Stimulated activated naive CD8-positive, alpha-beta T cell treated with anti-CD3 and anti-CD28 coated beads, Interleukin-15, amount 100 ng/mL, for 72 hours (primary cell): ENCODE measurements around the gene F2.
"Not testable (repeated sequence)": the region's sequence is repeated elsewhere in the genome, so short reads cannot be mapped to it uniquely, and the experiment has no call there.

Source experiments
- ATAC-seq: fragments of 150-1000 bp; cut with Tn5 transposase; 2 replicates; pipeline ENCODE4 v1.10.0; 2021; ENCODE audit warnings: mild to moderate bottlenecking, moderate library complexity
- DNase-seq, 2 donors: peaks; one replicate each; pipeline ENCODE4 v3.0.0; 2021 to 2022
- H3K27ac Mint-ChIP-seq, 2 donors: one replicate each; pipeline ENCODE4 v1.8.0; 2022; ENCODE audit warnings: mild to moderate bottlenecking in 2 of 2, mixed read lengths in 2 of 2, moderate library complexity in 2 of 2
- H3K27me3 Mint-ChIP-seq: one replicate; pipeline ENCODE4 v1.8.0; 2022; ENCODE audit warnings: mixed read lengths
- H3K4me1 Mint-ChIP-seq: one replicate; pipeline ENCODE4 v1.8.0; 2022; ENCODE audit warnings: mild to moderate bottlenecking, mixed read lengths
- H3K4me3 Mint-ChIP-seq, 2 donors: one replicate each; pipeline ENCODE4 v1.8.0; 2022; ENCODE audit warnings: mild to moderate bottlenecking in 2 of 2, mixed read lengths in 2 of 2, moderate library complexity in 1 of 2
- H3K9me3 Mint-ChIP-seq, 2 donors: one replicate each; pipeline ENCODE4 v1.8.0; 2022; ENCODE audit warnings: mixed read lengths in 2 of 2

Gene F2

DNA sequence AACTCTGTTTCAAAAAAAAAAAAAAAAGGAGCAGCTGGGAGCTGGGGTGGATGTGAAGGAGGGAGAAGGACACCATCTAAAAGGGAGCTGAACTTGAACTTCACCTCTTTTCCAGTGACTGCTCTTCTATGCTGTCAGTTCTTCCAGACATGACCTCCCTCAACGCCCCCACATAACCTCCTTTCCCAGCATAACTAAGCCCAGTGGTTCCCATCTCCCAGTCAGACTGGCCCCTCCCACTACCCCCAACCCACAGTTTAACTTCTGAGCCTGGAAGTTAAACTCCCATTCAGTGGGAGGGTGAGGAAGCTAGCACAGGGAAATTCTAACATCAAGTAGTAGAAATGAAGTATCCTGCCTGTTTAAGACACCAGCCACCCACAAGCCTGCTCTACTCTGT, 20.4 kb upstream of the F2 start:
- Mint-ChIP-seq H3K27ac (peak overlapping the region; percentile 25 to 42), H3K27me3 (no peaks in the 10 kb centered on the region), H3K4me3 (peak overlapping the region; percentile 26 to 98), H3K9me3 (no peaks in the 10 kb centered on the region), H3K4me1 (peaks cover 56% of the 10 kb centered on the region)
- DNase-seq (no peak), ATAC-seq (no peak)

DNA sequence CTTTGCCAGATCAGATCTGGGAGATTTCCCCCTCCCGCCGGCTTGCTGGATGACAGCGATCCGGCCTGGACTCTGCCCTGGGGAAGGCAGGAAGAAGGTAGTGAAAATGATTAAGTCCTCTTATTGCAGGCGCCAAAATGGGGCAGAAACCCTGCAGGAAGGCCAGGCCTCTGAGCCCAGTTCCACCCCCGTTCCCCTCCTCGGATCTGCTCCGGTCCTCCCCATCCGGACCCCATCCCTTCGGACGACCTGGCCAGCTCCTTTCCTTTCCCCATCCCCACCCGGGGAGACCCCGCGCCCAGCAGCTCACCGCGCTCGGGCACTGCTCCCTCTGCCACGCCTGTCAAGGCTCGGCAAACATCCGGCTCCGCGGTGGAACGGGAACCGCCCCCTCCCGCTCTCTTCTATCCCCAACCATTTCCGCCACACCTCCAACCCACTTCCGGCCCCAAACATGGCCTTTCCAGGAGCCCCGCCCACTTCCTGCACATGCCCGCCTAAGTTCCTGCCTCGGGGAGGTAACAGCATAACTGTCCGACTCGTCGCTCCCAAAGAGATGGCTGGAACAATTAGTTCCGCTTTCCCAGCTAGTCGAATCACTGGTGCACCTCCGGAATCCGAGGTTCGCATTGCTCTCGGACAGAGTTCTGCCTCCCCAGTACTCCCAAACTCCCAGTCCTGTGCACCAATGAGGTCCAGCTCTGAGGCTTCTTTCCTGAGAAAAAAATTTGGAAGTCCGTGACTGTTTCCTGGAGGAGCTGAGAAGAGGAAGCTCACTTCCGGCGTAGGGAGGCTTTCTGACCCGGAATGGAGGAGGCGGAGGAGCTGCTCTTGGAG, 18.6 kb upstream of the F2 start, which contains the start of the genes ARHGAP1 and ZNF408:
TSS of gene ARHGAP1 (minus strand) at position 379 of the 837 bp plus-strand sequence. CDS start 4,512 bp downstream, outside the sequence.
TSS of gene ZNF408 (plus strand) at position 791 of the 837 bp plus-strand sequence. CDS start at position 808, 17 bp downstream.
- peak; percentile 98 to 99 for DNase-seq
- H3K27ac Mint-ChIP-seq, result peak within 1 kb of the TSS; percentile 98
- H3K4me3 Mint-ChIP-seq, result peak within 1 kb of the TSS; percentile 93 to 98
- H3K4me1 Mint-ChIP-seq, result peaks cover 51% of the 10 kb centered on the region
- ATAC-seq, result peak; percentile 94
- no peaks in the 10 kb centered on the region for H3K27me3 Mint-ChIP-seq
- H3K9me3 Mint-ChIP-seq, result no peaks in the 10 kb centered on the region

DNA sequence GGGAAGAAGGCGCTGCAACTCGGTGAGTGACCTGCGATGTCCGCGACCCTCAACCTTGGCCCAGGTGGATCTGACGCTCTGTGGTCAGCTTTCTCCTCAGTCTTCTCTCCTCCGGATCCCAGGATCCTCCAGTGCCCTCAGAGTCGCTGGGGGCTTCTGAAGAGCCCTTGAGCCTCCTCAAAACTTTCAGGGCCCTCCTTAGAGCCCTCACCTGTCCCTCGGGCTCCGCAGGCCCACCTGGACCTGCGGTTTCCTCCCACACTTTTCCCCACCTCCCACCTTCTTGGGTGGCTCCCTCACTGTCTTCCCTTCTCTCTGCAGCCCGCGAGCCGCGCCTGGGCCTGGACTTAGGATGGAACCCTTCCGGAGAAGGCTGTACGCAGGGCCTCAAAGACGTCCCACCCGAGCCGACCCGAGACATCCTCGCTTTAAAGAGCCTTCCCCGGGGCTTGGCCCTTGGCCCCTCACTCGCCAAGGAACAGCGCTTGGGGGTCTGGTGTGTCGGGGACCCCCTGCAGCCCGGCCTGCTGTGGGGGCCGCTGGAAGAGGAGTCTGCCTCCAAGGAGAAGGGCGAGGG, 17.8 kb upstream of the F2 start:
- peaks cover 46% of the 10 kb centered on the region for H3K4me1 Mint-ChIP-seq
- peak overlapping the region; percentile 98 for H3K27ac Mint-ChIP-seq
- no peaks in the 10 kb centered on the region for H3K9me3 Mint-ChIP-seq
- ATAC-seq (no peak), DNase-seq (peak in 1 of 2 donors; percentile 19)
- no peaks in the 10 kb centered on the region for H3K27me3 Mint-ChIP-seq
- H3K4me3 Mint-ChIP-seq, result peak overlapping the region; percentile 93 to 98

DNA sequence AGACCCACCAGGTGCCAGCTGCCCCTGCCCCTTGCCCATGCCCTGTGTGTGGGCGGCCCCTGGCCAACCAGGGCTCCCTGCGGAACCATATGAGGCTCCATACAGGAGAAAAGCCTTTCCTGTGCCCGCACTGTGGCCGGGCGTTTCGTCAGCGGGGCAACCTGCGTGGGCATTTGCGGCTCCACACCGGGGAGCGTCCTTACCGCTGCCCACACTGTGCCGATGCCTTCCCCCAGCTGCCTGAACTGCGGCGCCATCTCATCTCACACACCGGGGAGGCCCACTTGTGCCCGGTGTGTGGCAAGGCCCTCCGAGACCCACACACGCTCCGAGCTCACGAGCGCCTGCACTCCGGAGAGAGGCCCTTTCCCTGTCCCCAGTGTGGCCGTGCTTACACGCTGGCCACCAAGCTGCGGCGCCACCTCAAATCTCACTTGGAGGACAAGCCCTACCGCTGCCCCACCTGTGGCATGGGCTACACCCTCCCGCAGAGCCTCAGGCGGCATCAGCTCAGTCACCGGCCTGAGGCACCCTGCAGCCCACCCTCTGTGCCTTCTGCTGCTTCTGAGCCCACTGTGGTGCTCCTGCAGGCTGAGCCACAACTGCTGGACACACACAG, 13.8 kb upstream of the F2 start:
- H3K27me3 Mint-ChIP-seq, result no peaks in the 10 kb centered on the region
- no peak for ATAC-seq
- no peak overlapping the region for H3K27ac Mint-ChIP-seq
- DNase-seq, result no peak
- H3K4me1 Mint-ChIP-seq, result peaks cover 28% of the 10 kb centered on the region
- no peak overlapping the region for H3K4me3 Mint-ChIP-seq
- H3K9me3 Mint-ChIP-seq, result no peaks in the 10 kb centered on the region

DNA sequence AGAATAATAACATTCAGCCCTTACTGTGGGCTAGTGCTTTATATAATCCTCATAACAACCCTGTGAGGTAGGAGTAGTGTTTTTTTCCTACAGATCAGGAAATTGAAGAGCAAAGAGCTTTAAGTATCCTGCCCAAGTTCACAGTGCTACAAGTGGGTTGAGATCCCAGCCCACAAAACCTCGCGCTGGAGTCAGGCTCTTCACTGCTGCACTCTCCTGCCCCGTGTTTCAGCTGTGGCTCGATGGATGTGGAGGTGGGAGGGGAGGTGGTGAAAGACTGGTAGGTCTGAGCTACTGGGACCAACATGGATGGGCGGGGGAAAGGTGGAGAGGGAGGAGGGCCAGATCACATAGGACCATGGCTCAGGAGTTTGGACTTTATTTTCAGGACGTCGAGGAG, 12.1 kb upstream of the F2 start:
- Mint-ChIP-seq H3K4me1 (peaks cover 20% of the 10 kb centered on the region), H3K9me3 (no peaks in the 10 kb centered on the region), H3K27ac (peak overlapping the region in 1 of 2 donors; percentile 18), H3K4me3 (no peak overlapping the region), H3K27me3 (no peaks in the 10 kb centered on the region)
- DNase-seq, result no peak
- peak; percentile 16 for ATAC-seq

DNA sequence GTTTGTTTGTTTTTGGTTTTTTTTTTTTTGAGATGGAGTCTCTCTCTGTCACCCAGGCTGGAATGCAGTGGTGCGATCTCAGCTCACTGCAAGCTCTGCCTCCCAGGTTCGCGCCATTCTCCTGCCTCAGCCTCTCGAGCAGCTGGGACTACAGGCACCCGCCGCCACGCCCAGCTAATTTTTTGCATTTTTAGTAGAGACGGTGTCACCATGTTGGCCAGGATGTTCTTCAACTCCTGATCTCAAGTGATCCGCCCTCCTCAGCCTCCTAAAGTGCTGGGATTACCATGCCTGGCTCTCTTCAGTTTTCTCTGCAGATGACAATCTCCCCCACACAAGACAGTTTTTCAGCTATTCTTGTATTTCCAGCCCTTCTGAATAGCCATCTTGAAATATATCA, 9.7 kb upstream of the F2 start:
- not testable (repeated sequence) for ATAC-seq, H3K4me3 Mint-ChIP-seq, H3K4me1 Mint-ChIP-seq, H3K27ac Mint-ChIP-seq, H3K27me3 Mint-ChIP-seq, H3K9me3 Mint-ChIP-seq, DNase-seq

DNA sequence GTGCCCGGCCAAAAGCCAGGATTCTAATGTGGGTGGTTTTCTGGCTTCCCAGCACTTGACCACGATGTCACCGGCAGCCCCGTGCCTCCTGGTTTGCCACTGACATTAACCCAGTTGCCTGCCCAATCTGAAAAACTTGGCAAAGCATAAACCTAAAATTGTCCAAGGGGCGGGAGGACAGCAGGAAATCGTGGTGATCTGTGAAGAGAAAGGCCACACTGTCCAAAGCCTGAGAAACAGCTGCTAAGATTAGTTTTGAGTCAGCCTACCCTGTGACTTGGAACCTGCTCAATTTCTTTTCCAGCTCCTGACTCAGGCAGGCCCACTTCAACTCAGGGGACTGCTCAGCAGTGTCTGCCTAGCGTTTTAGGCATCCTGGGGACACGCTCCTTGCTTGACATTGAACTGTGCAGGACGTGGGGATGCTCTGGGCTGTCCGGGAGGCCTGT, 8.2 kb upstream of the F2 start:
- Mint-ChIP-seq H3K9me3 (no peaks in the 10 kb centered on the region), H3K4me1 (peaks cover 6% of the 10 kb centered on the region), H3K27ac (peak overlapping the region in 1 of 2 donors; percentile 27), H3K27me3 (no peaks in the 10 kb centered on the region), H3K4me3 (no peak overlapping the region)
- DNase-seq, result no peak
- ATAC-seq, result no peak

DNA sequence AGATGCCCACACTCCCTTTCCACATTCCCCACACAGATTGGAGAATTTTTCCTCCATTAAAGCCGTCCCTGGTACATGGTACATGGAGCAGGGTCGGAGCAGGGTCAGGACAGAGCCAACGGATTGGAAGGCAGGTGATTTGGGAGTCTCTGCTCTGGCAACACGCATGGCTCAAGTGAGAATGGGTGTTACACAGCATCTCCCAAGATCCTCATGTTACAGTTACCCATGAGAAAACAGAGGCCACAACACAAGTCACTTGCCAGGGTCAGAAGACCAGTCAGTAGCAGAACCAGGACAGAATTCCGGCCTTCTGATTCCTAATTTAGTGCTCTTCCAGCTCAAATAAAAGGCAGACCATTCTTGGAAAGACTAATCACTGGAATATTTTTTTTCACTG, 7.7 kb upstream of the F2 start:
- no peaks in the 10 kb centered on the region for H3K27me3 Mint-ChIP-seq
- DNase-seq (no peak), ATAC-seq (no peak)
- H3K9me3 Mint-ChIP-seq, result no peaks in the 10 kb centered on the region
- no peak overlapping the region for H3K27ac Mint-ChIP-seq
- peaks cover 6% of the 10 kb centered on the region for H3K4me1 Mint-ChIP-seq
- H3K4me3 Mint-ChIP-seq, result no peak overlapping the region

DNA sequence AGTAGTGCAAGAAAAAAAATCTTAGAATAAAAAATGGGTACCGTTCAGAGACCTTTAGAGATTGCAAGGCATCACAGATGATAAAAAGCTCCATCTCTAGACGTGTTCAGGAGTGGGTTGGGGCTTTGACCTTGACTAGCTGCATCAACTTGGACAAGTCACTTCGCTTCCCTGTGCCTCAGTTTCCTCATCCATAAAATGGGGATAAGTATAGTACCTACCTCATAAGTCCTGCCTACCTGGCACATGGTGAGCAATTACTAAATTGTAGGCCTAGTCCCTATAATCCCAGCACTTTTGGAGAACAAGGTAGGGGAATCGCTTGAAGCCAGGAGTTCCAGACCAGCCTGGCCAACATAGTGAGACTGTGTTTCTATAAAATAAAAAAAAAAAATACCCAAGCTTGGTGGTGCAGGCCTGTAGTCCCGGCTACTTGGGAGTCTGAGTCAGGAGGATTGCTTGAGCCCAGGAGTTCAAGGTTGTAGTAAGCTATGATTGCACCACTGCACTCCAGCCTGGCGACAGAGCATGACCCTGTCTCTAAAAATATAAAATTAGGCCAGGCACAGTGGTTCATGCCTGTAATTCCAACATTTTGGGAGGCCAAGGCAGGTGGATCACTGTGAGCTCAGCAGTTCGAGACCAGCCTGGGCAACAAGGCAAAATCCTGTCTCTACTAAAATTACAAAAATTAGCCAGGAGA, 6.0 kb upstream of the F2 start:
- no peaks in the 10 kb centered on the region for H3K9me3 Mint-ChIP-seq
- H3K4me1 Mint-ChIP-seq, result no peaks in the 10 kb centered on the region
- DNase-seq, result no peak
- ATAC-seq, result no peak
- no peak overlapping the region for H3K27ac Mint-ChIP-seq
- H3K27me3 Mint-ChIP-seq, result no peaks in the 10 kb centered on the region
- no peak overlapping the region for H3K4me3 Mint-ChIP-seq

DNA sequence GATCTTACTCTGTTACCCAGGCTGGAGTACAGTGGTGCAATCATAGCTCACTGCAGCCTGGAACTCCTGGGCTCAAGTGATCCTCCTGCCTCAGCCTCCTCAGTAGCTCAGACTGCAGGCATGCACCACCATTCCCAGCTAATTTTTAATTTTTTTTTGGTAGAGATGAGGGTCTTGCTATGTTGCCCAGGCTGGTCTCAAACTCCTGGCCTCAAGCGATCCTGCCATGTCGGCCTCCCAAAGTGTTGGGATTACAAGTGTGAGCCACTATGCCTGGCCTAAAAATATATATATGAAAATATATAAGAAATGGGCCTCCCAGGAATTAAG, 1.2 kb upstream of the F2 start:
- H3K27ac Mint-ChIP-seq, DNase-seq, H3K4me3 Mint-ChIP-seq, H3K9me3 Mint-ChIP-seq, ATAC-seq, H3K27me3 Mint-ChIP-seq: not testable (repeated sequence)
- H3K4me1 Mint-ChIP-seq, result peaks cover 10% of the 10 kb centered on the region

DNA sequence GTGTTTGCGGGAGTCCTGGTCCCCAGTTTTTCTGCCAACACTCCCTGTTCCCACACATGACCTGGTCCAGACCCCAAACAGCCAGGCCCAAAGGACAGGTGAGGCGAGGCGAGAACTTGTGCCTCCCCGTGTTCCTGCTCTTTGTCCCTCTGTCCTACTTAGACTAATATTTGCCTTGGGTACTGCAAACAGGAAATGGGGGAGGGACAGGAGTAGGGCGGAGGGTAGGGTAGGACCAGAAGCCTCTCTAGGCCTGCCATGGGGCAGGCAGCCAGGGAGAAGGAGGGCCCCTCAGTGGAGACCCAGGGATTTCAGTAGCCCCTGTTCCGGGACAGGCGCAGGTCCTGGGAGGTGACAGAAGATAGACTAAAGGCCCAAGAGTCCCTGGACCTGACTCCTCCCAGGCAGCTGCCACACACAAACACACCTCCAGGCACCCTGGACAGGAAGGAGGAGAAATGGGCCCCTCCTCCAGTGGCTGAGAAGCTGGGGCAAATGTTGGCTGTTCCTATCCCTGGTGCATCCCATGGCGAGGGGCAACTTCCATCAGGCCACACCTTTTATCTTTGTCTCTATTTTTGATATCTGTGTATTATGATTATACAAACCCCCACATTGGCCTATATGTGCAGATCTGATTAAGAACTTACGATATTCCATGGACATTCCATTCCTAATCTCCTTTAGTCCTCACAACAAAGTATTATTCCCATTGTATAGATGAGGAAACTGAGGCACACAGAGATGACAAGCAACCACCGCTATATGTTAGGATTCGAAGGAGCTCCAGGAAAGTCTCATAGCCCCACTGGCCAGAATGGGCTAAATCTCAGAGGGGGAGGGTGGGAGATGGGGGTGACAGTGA, 626 bp upstream of the F2 start:
- Mint-ChIP-seq H3K4me3 (no peak overlapping the region), H3K27ac (peak overlapping the region in 1 of 2 donors; percentile 57), H3K27me3 (no peaks in the 10 kb centered on the region), H3K9me3 (no peaks in the 10 kb centered on the region), H3K4me1 (peaks cover 10% of the 10 kb centered on the region)
- no peak for ATAC-seq
- no peak for DNase-seq

DNA sequence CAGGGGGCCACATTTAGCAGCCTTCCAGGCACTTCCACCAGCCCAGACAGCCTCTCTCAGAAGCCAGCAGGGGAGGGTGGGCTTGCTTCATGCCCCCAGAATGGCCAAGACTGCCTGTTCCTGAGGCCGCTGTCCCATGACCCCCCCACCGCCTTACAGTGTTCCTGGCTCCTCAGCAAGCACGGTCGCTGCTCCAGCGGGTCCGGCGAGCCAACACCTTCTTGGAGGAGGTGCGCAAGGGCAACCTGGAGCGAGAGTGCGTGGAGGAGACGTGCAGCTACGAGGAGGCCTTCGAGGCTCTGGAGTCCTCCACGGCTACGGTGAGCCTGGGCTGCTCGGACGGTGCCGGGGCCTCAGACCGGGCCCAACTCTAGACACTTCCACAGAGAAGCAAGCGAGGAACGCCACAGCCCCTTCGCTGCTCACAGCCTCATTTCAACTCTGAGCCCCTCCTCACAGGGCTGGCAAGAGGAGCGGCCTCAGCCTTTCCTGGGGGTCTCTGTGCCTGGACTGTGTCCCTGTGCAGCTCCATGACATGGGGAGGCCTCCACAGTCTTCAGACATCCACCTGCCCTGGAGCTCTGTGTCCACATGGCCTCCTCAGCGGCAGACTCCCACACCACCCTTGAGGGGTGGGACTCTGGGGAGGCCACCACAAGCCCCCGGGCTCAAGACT, 668 bp downstream of the F2 start:
- peak; percentile 40 for ATAC-seq
- no peaks in the 10 kb centered on the region for H3K9me3 Mint-ChIP-seq
- DNase-seq, result no peak
- peak overlapping the region in 1 of 2 donors; percentile 48 for H3K27ac Mint-ChIP-seq
- peaks cover 10% of the 10 kb centered on the region for H3K4me1 Mint-ChIP-seq
- no peaks in the 10 kb centered on the region for H3K27me3 Mint-ChIP-seq
- no peak overlapping the region for H3K4me3 Mint-ChIP-seq

DNA sequence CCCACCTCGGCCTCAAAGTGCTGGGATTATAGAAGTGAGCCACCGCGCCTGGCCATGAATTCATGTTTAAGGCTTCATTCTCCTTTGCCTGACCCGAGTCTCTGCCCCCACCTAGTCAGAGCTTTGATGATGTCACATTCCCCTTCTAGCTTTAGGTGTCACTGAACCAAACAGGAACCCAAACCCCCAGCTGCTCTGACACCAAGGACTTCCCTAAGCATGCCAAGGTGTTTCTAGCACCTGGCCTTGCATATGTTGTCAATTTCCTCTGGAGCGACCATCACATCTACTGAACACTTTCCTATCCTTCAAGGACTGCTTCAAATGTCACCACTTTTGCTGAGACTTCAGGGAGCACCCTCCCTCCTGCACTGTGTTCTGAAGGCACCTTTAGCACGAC, 2.3 kb downstream of the F2 start:
- no peak overlapping the region for H3K27ac Mint-ChIP-seq
- ATAC-seq, result no peak

DNA sequence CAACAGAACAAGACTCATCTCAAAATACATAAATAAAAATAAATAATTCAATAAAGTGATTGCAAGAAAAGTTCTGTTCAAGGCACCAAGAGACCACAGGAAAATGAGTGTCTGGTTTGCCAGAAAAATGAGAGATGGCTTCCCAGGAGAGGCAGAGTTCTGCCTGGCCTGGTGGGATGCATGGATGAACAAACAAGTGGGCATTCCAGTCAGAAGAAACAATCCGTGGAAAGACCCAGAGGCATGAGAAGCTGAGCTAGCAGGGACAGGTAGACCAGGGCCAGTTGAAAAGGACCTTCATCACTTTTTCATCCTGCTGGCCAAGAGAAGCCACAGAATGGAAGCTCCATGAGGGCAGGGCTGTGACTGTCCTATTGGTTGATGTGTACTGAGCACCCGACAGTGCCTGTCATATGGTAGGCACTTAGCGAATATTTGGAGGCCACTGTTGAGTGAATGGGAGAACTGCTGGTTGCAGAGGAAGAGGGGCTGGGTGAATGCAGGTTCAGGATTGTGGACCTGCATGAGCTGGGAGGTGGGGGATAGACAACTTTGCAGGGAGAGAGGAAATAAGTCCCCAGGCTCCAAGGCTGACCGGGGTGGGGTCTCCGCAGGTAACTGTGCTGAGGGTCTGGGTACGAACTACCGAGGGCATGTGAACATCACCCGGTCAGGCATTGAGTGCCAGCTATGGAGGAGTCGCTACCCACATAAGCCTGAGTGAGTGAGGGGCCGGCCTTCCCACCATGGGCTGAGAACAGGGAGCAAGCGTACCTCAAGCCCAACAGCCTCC, 3.7 kb downstream of the F2 start:
- H3K4me3 Mint-ChIP-seq, result no peak overlapping the region
- no peaks in the 10 kb centered on the region for H3K9me3 Mint-ChIP-seq
- DNase-seq (no peak), ATAC-seq (no peak)
- H3K4me1 Mint-ChIP-seq, result peaks cover 10% of the 10 kb centered on the region
- H3K27ac Mint-ChIP-seq, result peak overlapping the region in 1 of 2 donors; percentile 9
- no peaks in the 10 kb centered on the region for H3K27me3 Mint-ChIP-seq

More for the DNA sequence above, 2.3 kb downstream of the F2 start:
- Mint-ChIP-seq H3K4me1 (peaks cover 10% of the 10 kb centered on the region), H3K9me3 (no peaks in the 10 kb centered on the region), H3K4me3 (no peak overlapping the region), H3K27me3 (no peaks in the 10 kb centered on the region)
- no peak for DNase-seq
